ENCODE measurements around the gene BCL7B.
"Not testable (repeated sequence)": the region's sequence is repeated elsewhere in the genome, so short reads cannot be mapped to it uniquely, and the experiment has no call there.

BCL7B gene

GRCh38 chr7:73573276-73573675 is 15.8 kb upstream of the BCL7B start:
- DNase-seq: no peak

DNA sequence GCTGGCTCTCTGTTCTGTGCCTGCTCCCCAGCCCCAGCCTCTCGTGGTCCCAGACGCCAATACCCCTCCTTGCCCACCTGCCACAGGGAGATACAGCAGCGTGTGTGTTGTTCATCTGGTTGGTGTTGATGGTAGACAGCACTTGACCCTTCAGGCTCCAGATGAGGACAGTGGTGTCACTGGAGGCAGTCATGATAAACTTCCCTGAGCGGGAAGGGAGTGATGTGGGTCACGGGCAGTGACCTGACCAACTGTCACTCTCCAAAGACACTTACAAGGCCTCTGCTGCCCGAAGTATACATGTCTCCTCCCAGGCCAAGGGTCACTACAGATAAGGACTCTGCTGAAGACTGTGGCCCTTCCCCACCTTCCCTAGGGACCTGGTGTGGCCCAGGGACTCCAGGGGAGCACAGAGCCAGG is 15.3 kb upstream of the BCL7B start:
- DNase-seq: no peak

DNA sequence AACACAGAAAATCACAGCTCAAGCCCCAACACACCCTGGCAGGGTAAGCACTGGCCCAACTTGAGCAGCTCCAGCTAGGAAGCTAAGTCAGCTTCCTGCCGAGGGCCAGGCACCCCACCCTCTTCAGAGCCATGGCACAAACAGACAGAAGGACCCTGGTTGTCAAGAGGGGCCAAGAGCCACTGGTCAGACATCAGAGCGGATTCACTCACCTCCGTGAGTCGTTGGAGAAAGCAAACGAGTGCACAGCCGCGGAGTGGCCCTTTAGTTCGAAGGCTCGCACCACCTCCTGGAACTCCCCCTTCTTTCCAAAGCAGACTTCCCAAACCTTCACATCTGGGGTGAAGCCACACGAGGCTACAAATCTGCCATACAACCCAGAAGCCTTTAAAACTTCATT is 13.5 kb upstream of the BCL7B start:
- no peak for DNase-seq

GRCh38 chr7:73570521-73570920 is 13.0 kb upstream of the BCL7B start:
- DNase-seq: no peak

DNA sequence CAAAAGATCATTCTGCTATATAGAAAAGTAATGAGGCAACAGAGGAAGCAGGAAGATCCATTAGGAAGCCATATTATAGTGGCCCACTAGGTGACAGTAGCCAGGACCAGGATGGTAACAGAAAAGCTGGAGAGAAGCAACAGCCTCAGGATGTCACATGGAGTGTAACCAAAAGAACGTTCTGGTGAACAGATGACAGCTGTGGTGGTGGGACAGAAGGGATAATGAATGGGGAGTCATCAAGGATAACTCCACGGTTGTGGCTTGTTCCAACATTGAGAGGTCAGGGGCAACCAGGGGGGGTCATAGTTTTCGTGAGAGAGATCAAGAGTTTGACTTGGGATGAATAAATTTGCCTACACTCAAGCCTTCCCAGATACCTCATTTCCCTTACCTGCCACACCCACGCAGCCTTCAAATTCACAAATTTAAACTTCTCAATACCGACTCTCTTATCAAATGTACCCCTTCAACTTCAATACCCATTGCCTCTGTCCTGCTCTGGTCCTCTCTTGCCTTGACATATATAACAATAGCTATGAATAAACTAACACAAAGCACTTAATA is 11.6 kb upstream of the BCL7B start:
- no peak for DNase-seq

- DNase-seq: no peak
Observed at GRCh38 chr7:73567846-73568685, 10.6 kb upstream of the BCL7B start.

GRCh38 chr7:73567140-73567539 is 9.7 kb upstream of the BCL7B start:
- DNase-seq: no peak

GRCh38 chr7:73566431-73566830 is 8.9 kb upstream of the BCL7B start:
- not testable (repeated sequence) for DNase-seq

GRCh38 chr7:73565675-73566340 is 8.3 kb upstream of the BCL7B start:
- no peak for DNase-seq

DNA sequence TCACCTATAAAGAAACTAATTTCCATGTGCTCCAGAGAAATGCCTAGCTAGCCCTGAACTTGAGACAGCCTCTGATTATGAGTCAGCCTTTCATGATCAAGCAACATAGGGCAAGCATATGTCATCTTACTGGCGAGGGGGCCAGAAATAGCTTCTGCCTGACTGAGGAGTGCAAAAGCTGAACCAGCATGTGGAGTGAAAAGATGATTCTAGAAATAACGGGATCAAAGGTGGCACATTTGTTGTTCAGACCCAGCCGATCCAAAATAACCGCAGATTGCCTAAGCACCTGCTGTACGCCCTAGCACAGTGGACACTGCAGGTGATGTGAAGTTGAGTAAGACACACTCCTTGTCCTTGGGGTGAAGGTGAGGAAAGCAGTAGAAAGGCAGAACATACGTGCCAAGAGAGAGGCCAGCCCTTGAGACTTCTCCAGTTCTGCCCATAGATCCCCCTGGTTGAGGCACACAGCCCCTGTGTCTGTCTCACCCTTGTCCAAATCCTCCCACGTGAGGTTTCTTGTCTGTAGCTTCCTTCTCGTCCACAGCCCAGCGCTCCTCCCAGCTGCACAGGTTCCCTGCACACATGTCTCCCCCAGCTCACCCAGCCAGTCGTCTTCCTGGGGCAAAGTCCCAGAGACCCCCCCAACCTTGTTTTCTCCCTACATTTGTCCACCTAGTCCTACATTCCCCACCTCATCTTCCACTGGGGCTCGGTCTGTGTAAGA is 2.8 kb upstream of the BCL7B start:
- DNase-seq: no peak

DNA sequence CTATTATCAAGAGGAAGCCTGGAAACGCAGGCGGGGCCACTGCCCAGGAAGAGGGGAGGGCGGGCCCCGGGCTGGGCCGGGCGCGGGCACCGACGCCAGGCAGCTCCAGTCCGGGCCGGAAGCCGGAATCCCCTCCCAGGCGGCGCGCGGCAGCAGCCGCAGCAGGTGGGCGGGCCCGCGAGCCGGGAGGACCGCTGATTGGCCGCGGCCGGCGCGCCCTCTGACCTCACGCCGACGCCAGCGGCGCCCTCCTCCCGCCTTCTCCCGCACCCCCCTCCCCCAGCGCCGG is 438 bp downstream of the BCL7B start:
- DNase-seq: peak; percentile 46 to 95 (median 85)

GRCh38 chr7:73556208-73557107 is 1.0 kb downstream of the BCL7B start:
- DNase-seq: no peak

- DNase-seq: no peak
Observed at GRCh38 chr7:73555411-73555982, 2.0 kb downstream of the BCL7B start.

GRCh38 chr7:73550093-73550492 is 7.4 kb downstream of the BCL7B start:
- DNase-seq: not testable (repeated sequence)

DNA sequence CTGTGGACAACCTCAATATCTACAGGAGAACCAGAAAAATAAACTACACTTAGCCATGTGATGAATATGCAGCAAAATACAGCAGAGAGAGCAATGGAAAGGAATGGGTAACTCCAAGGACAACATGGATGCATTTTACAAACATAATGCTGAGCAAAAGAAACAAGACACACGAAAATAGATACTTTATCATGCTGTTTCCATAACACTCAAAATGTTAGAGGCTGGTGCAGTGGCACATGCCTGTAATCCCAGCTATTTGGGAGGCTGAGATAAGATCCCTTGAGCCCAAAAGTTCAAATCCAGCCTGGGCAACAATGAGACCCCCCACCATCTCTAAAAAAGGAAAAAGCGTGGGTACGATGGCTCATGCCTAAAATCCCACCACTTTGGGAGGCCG is 8.3 kb downstream of the BCL7B start:
- no peak for DNase-seq

DNA sequence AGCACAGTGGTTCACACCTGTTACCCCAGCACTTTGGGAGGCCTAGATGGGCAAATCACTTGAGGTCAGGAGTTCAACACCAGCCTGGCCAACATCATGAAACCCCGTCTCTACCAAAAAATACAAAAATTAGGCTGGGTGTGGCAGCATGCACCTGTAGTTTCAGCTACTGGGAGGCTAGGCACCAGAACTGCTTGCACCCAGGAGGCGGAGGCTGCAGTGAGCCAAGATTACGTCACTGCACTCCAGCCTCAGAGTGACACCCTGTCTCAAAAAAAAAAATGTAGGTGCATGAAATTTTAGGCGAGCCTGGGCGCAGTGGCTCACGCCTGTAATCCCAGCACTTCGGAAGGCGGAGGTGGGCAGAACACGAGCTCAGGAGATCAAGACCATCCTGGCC is 9.6 kb downstream of the BCL7B start:
- DNase-seq: no peak

GRCh38 chr7:73544678-73545077 is 12.8 kb downstream of the BCL7B start:
- no peak for DNase-seq

DNA sequence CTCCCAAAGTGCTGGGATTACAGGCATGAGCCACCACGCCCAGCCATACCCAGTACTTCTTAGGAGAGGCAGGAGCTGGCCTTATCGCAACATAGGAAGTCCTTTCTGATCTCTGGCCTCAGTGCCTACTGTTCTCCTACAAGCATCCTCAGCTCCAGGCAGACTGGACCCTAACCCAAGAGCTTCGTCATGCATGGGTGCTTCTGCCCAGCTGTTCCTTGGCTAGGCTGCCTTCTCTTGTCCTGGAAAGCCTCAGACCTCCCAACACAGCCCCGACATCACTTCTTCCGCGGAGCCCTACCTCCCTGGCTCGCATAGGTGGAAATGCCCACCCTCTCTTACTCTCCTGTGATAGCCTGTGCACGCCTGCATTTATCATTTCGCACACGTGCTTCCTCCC is 15.8 kb downstream of the BCL7B start:
- no peak for DNase-seq

DNA sequence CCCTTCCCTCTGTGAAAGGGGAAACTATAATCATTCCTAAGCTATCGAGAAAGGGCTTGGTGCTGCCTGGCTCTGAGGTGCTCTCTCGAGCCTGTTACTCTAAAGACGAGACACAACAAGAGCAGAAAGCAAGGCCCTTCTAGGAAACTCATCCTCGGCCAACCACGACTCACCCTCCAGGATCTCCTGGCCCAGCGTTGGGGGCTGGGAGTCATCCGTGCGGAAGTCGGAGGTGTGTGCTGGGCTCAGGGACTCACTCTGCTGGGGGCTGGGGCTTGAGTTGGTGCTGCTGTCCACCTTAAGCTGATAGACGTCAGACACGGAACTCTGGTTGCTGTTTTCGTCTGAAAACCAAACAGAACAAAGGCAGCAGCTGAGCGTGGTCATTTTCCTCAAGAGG is 17.8 kb downstream of the BCL7B start:
- DNase-seq: no peak

- not testable (repeated sequence) for DNase-seq
Observed at GRCh38 chr7:73538510-73538909, 19.0 kb downstream of the BCL7B start.

DNA sequence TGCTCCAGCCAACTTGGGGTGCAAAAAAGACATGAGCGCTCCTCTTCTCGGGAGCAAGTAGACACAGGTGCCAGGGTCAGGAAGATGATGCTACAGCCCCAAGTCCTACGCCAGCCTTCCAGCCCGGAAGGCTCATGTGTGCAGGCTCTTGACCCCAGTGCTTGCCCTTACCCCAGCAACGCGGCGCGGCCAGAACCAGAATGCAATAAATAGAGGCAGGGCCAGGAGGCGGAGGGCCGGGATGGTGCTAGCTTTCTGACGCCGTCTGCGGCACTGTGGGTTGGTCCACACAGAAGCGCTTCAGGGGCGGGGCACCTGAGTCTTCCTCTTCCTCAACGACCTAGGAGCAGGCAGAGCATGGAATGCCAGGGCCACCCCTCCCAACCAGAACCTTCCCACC is 20.4 kb downstream of the BCL7B start:
- DNase-seq: no peak

Measured in amygdala (tissue), 56 donors.